Measurements from ENCODE around the gene ABI3BP. TPM values are rescaled to one million over a fixed set of nuclear protein-coding genes. Genes with fewer than 3 reads are reported as not detected.

The ABI3BP gene
- total and polyA plus RNA-seq, 10 of the 15 experiments (the other 5 are each of a cell fraction or from before 2014, with no cell fraction given): 0.03 to 0.42 (median 0.11) TPM; not detected in 4

GRCh38 chr3:100900671-100901335 lies 92.4 kb downstream of the ABI3BP start:
- no peak overlapping the region for H3K4me2 ChIP-seq (ENCODE audit: control insufficient read depth, insufficient read depth)
- intact Hi-C loops (cut with micrococcal nuclease; ENCODE audit: unreplicated experiment) (no loop called here), in situ Hi-C loops (cut with MboI) (no loop called here)
- DNase-seq (ENCODE audit: low read depth, low spot score): no peak
- no peak overlapping the region for H3K27ac ChIP-seq (ENCODE audit: control insufficient read depth, insufficient read depth)
- no peaks in the 10 kb centered on the region for H3K27me3 ChIP-seq (replicated peaks in 1 of 2; ENCODE audit: control insufficient read depth in 2 of 2, insufficient read depth in 2 of 2, low read length in 1 of 2)
- ChIA-PET RAD21 (ENCODE audit: unreplicated experiment) (no interaction called here), CTCF (no interaction called here), SMC1A (ENCODE audit: uncharacterized antibody, unreplicated experiment) (no interaction called here), POLR2A (no interaction called here)
- no peaks in the 10 kb centered on the region for H4K20me1 ChIP-seq (ENCODE audit: control insufficient read depth, insufficient read depth)
- no peak overlapping the region for H3K4me3 ChIP-seq
- no peak for TF ChIP-seq EGR1 (IDR thresholded peaks at IDR 0.05; ENCODE audit: borderline replicate concordance in 1 of 2, low read depth in 2 of 2, low read length in 2 of 2)
- TF ChIP-seq MEF2A (IDR thresholded peaks at IDR 0.05; ENCODE audit: insufficient read depth, low read depth, low read length): no peak
- TF ChIP-seq NBN (IDR thresholded peaks at IDR 0.05): no peak
- TF ChIP-seq TCF12 (IDR thresholded peaks at IDR 0.05; ENCODE audit: low read depth, low read length): no peak
- no peak for TF ChIP-seq PKNOX1 (IDR thresholded peaks at IDR 0.05)
- no peak for TF ChIP-seq JUNB (IDR thresholded peaks at IDR 0.05)
- TF ChIP-seq MLLT1 (IDR thresholded peaks at IDR 0.05): no peak
- TF ChIP-seq ZNF24 (IDR thresholded peaks at IDR 0.05): no peak
- no peak for TF ChIP-seq MEF2B (IDR thresholded peaks at IDR 0.05; ENCODE audit: partially characterized antibody, poor library complexity, severe bottlenecking)
- TF ChIP-seq STAT1 (conservative IDR thresholded peaks at IDR 0.05): no peak
- TF ChIP-seq CHD4 (IDR thresholded peaks at IDR 0.05): no peak
- TF ChIP-seq TAF1 (IDR thresholded peaks at IDR 0.05; ENCODE audit: borderline replicate concordance, low read depth, low read length): no peak
- no peak for TF ChIP-seq PBX3 (IDR thresholded peaks at IDR 0.05; ENCODE audit: insufficient replicate concordance, low read depth, low read length)
- H3K9me3 ChIP-seq (replicated peaks; ENCODE audit: control insufficient read depth, insufficient read depth, low read length): no peaks in the 10 kb centered on the region; the same call in 2 of the 3 replicates
- WGBS (ENCODE audit: insufficient coverage, insufficient replicate concordance, low lambda C conversion rate, missing lambda C conversion rate): 98% methylated on average over 2 of the region's 2 CpGs
- no peaks in the 10 kb centered on the region for H3K36me3 ChIP-seq (ENCODE audit: control insufficient read depth in 2 of 2, insufficient read depth in 2 of 2, low read length in 1 of 2)
- ATAC-seq: no peak
- FAIRE-seq: no peak
- no peak overlapping the region for H2AFZ ChIP-seq (ENCODE audit: control insufficient read depth, low read depth, low read length)
- peaks cover 16% of the 10 kb centered on the region for H3K4me1 ChIP-seq (ENCODE audit: control insufficient read depth, insufficient read depth, low read length)
- H3K79me2 ChIP-seq (ENCODE audit: control insufficient read depth, insufficient read depth, low read length): no peaks in the 10 kb centered on the region
- BruUV-seq (replicated peaks): no TSS peak
- H3K9ac ChIP-seq (ENCODE audit: control insufficient read depth, insufficient read depth, low read length): no peak overlapping the region
